OCI-LY3 (cell line): ENCODE results near the gene IGBP1.

Source experiments
- H2AFZ ChIP-seq: fragments of 200-600, 300-600 bp; shearing (Covaris generic); 2 replicates; pipeline ENCODE4 v1.6.0; 2014; ENCODE audit warnings: antibody characterized with exemption, low read depth, low read length
- H3K27ac ChIP-seq: fragments of 200-600, 300-600 bp; sonication (generic); 2 replicates; pipeline ENCODE4 v1.5.1; 2014; ENCODE audit warnings: mild to moderate bottlenecking, low read length, moderate library complexity, mixed read lengths
- H3K27me3 ChIP-seq: fragments of 200-600, 300-600 bp; sonication (generic); 2 replicates; pipeline ENCODE4 v1.6.1; 2014; ENCODE audit warnings: low read depth, low read length, mixed read lengths
- H3K36me3 ChIP-seq: fragments of 200-600, 300-600 bp; sonication (generic); replicated peaks from 2 replicates; pipeline ENCODE3; 2014; ENCODE audit warnings: low read depth, low read length, mixed read lengths
- H3K4me1 ChIP-seq: fragments of 300-600, 200-600 bp; sonication (generic); 2 replicates; pipeline ENCODE4 v1.6.1; 2014; ENCODE audit warnings: low read length, mixed read lengths
- H3K4me2 ChIP-seq: fragments of 200-600, 300-600 bp; sonication (generic); 2 replicates; pipeline ENCODE4 v1.6.1; 2014; ENCODE audit warnings: low read length, mixed read lengths
- H3K4me3 ChIP-seq: fragments of 300-600, 200-600 bp; sonication (generic); 2 replicates; pipeline ENCODE4 v1.5.1; 2014; ENCODE audit warnings: antibody characterized with exemption, mild to moderate bottlenecking, low read length, moderate library complexity
- H3K79me2 ChIP-seq: fragments of 300-600, 200-600 bp; shearing (Covaris generic); 2 replicates; pipeline ENCODE4 v1.6.1; 2014; ENCODE audit warnings: mild to moderate bottlenecking, low read length, mixed read lengths
- H3K9ac ChIP-seq: fragments of 300-600, 200-600 bp; shearing (Covaris generic); 2 replicates; pipeline ENCODE4 v1.6.0; 2014; ENCODE audit warnings: mild to moderate bottlenecking, low read length, moderate library complexity
- H3K9me3 ChIP-seq: fragments of 200-600, 300-600 bp; shearing (Covaris generic); 2 replicates; pipeline ENCODE4 v1.6.1; 2014; ENCODE audit warnings: low read length, mixed read lengths; ENCODE audit not compliant: insufficient read depth
- H4K20me1 ChIP-seq: fragments of 200-600, 300-600 bp; sonication (generic); 2 replicates; pipeline ENCODE4 v1.6.1; 2016; ENCODE audit warnings: low read length, mixed read lengths; ENCODE audit not compliant: insufficient read depth
- CTCF ChIP-seq: fragments of 200-600, 300-600 bp; sonication (generic); IDR thresholded peaks from 2 replicates; pipeline ENCODE4 v1.5.1; 2014; ENCODE audit warnings: antibody characterized with exemption, low read length, low read depth
- EZH2phosphoT487 ChIP-seq: fragments of 200-600 bp; shearing (Covaris generic); IDR thresholded peaks from 2 replicates; pipeline ENCODE4 v1.6.1; 2018; ENCODE audit warnings: antibody characterized with exemption, mixed run types, low read depth

Gene IGBP1

GRCh38 chrX:70132224-70132623 lies 1.0 kb upstream of the IGBP1 start:
- Histone ChIP-seq H2AFZ (peak overlapping the region; percentile 83; the same call in 1 of the 2 replicates), H3K79me2 (peaks cover 28% of the 10 kb centered on the region), H3K9ac (peak overlapping the region; percentile 95), H3K27me3 (no peaks in the 10 kb centered on the region), H3K36me3 (peaks cover 5% of the 10 kb centered on the region), H4K20me1 (no peaks in the 10 kb centered on the region), H3K4me3 (peak overlapping the region; percentile 97), H3K9me3 (no peaks in the 10 kb centered on the region), H3K4me1 (peaks cover 9% of the 10 kb centered on the region), H3K4me2 (peak overlapping the region; percentile 74), H3K27ac (no peak overlapping the region)
- TF ChIP-seq CTCF (peak; percentile 28; the same call in 1 of the 2 replicates), EZH2phosphoT487 (no peak)

- Histone ChIP-seq H3K4me3 (peak overlapping the region; percentile 97), H3K4me1 (peaks cover 9% of the 10 kb centered on the region), H3K9ac (peak overlapping the region; percentile 95), H3K9me3 (no peaks in the 10 kb centered on the region), H3K27me3 (no peaks in the 10 kb centered on the region), H3K36me3 (peaks cover 5% of the 10 kb centered on the region), H3K27ac (peak overlapping the region; percentile 88), H3K79me2 (peaks cover 30% of the 10 kb centered on the region), H4K20me1 (no peaks in the 10 kb centered on the region), H3K4me2 (peak overlapping the region; percentile 74), H2AFZ (peak overlapping the region; percentile 83)
- TF ChIP-seq CTCF (no peak), EZH2phosphoT487 (no peak)
Measured at GRCh38 chrX:70132877-70133302, 357 bp upstream of the IGBP1 start.

- Histone ChIP-seq H3K27ac (peak overlapping the region; percentile 42; the same call in 1 of the 2 replicates), H3K79me2 (peaks cover 30% of the 10 kb centered on the region), H3K4me2 (peak overlapping the region; percentile 80), H3K9me3 (no peaks in the 10 kb centered on the region), H3K4me1 (peaks cover 9% of the 10 kb centered on the region), H3K27me3 (no peaks in the 10 kb centered on the region), H3K9ac (peak overlapping the region; percentile 95), H3K36me3 (peaks cover 9% of the 10 kb centered on the region), H4K20me1 (no peaks in the 10 kb centered on the region), H3K4me3 (peak overlapping the region; percentile 97), H2AFZ (peak overlapping the region; percentile 57; the same call in 1 of the 2 replicates)
- TF ChIP-seq CTCF = no peak
- TF ChIP-seq EZH2phosphoT487 = no peak
Measured at GRCh38 chrX:70134116-70134477, 850 bp downstream of the IGBP1 start.

GRCh38 chrX:70138622-70139021 lies 5.4 kb downstream of the IGBP1 start:
- Histone ChIP-seq H3K4me1 (peaks cover 9% of the 10 kb centered on the region), H3K27ac (no peak overlapping the region), H2AFZ (no peak overlapping the region), H3K9ac (no peak overlapping the region), H3K79me2 (peaks cover 30% of the 10 kb centered on the region), H3K9me3 (no peaks in the 10 kb centered on the region), H3K4me2 (no peak overlapping the region), H3K4me3 (no peak overlapping the region), H3K36me3 (peaks cover 13% of the 10 kb centered on the region), H4K20me1 (no peaks in the 10 kb centered on the region), H3K27me3 (no peaks in the 10 kb centered on the region)
- TF ChIP-seq CTCF (no peak), EZH2phosphoT487 (no peak)
